GM19240 (cell line): Measurements from ENCODE around the gene ZNF76.
A peak's percentile ranks its signal among the peaks of the same experiment; 100 is the strongest.

ENCODE experiments used
- DNase-seq: peaks from one replicate; pipeline ENCODE4 v3.0.0; 2011; ENCODE audit warnings: low spot score; ENCODE audit not compliant: insufficient read length

The ZNF76 gene

GRCh38 chr6:35259194-35259947 is at the start of gene ZNF76:
TSS of gene ZNF76 (plus strand) at chr6:35259735. CDS start at chr6:35281152, 21,417 bp downstream.
- DNase-seq = peak; percentile 91

GRCh38 chr6:35213298-35213791 is 46.2 kb upstream of the ZNF76 start:
- no peak for DNase-seq

GRCh38 chr6:35213824-35214756 is 45.4 kb upstream of the ZNF76 start, which contains the start of gene SCUBE3:
TSS of gene SCUBE3 (plus strand) at chr6:35213956. CDS start at chr6:35214419, 463 bp downstream.
- no peak for DNase-seq

GRCh38 chr6:35214869-35215664 is 44.5 kb upstream of the ZNF76 start:
- DNase-seq = no peak

GRCh38 chr6:35215665-35216411 is 43.7 kb upstream of the ZNF76 start:
- DNase-seq = no peak

- DNase-seq = no peak
Observed at GRCh38 chr6:35216412-35216732, 43.2 kb upstream of the ZNF76 start.

- no peak for DNase-seq
Observed at GRCh38 chr6:35216851-35217811, 42.4 kb upstream of the ZNF76 start.

GRCh38 chr6:35218021-35218420 is 41.5 kb upstream of the ZNF76 start:
- DNase-seq = no peak

- no peak for DNase-seq
Observed at GRCh38 chr6:35218456-35218855, 41.1 kb upstream of the ZNF76 start.

GRCh38 chr6:35219683-35220326 is 39.7 kb upstream of the ZNF76 start:
- no peak for DNase-seq

GRCh38 chr6:35220711-35221110 is 38.8 kb upstream of the ZNF76 start:
- no peak for DNase-seq

- no peak for DNase-seq
Observed at GRCh38 chr6:35223396-35223795, 36.1 kb upstream of the ZNF76 start.

GRCh38 chr6:35224720-35225119 is 34.8 kb upstream of the ZNF76 start:
- no peak for DNase-seq

GRCh38 chr6:35228481-35228880 is 31.1 kb upstream of the ZNF76 start:
- no peak for DNase-seq

GRCh38 chr6:35229304-35229703 is 30.2 kb upstream of the ZNF76 start:
- no peak for DNase-seq

GRCh38 chr6:35230498-35230897 is 29.0 kb upstream of the ZNF76 start:
- no peak for DNase-seq

- DNase-seq = no peak
Observed at GRCh38 chr6:35230950-35231349, 28.6 kb upstream of the ZNF76 start.

GRCh38 chr6:35231563-35231962 is 28.0 kb upstream of the ZNF76 start:
- DNase-seq = no peak

- no peak for DNase-seq
Observed at GRCh38 chr6:35234901-35235300, 24.6 kb upstream of the ZNF76 start.
